OCI-LY3 (cell line): Measurements from ENCODE around the gene CAMK2D.

ENCODE experiments used
- H2AFZ ChIP-seq: fragments of 200-600, 300-600 bp; shearing (Covaris generic); 2 replicates; pipeline ENCODE4 v1.6.0; 2014; ENCODE audit warnings: antibody characterized with exemption, low read depth, low read length
- H3K27ac ChIP-seq: fragments of 200-600, 300-600 bp; sonication (generic); 2 replicates; pipeline ENCODE4 v1.5.1; 2014; ENCODE audit warnings: mild to moderate bottlenecking, low read length, moderate library complexity, mixed read lengths
- H3K27me3 ChIP-seq: fragments of 200-600, 300-600 bp; sonication (generic); 2 replicates; pipeline ENCODE4 v1.6.1; 2014; ENCODE audit warnings: low read depth, low read length, mixed read lengths
- H3K36me3 ChIP-seq: fragments of 200-600, 300-600 bp; sonication (generic); replicated peaks from 2 replicates; pipeline ENCODE3; 2014; ENCODE audit warnings: low read depth, low read length, mixed read lengths
- H3K4me1 ChIP-seq: fragments of 300-600, 200-600 bp; sonication (generic); 2 replicates; pipeline ENCODE4 v1.6.1; 2014; ENCODE audit warnings: low read length, mixed read lengths
- H3K4me2 ChIP-seq: fragments of 200-600, 300-600 bp; sonication (generic); 2 replicates; pipeline ENCODE4 v1.6.1; 2014; ENCODE audit warnings: low read length, mixed read lengths
- H3K4me3 ChIP-seq: fragments of 300-600, 200-600 bp; sonication (generic); 2 replicates; pipeline ENCODE4 v1.5.1; 2014; ENCODE audit warnings: antibody characterized with exemption, mild to moderate bottlenecking, low read length, moderate library complexity
- H3K79me2 ChIP-seq: fragments of 300-600, 200-600 bp; shearing (Covaris generic); 2 replicates; pipeline ENCODE4 v1.6.1; 2014; ENCODE audit warnings: mild to moderate bottlenecking, low read length, mixed read lengths
- H3K9ac ChIP-seq: fragments of 300-600, 200-600 bp; shearing (Covaris generic); 2 replicates; pipeline ENCODE4 v1.6.0; 2014; ENCODE audit warnings: mild to moderate bottlenecking, low read length, moderate library complexity
- H3K9me3 ChIP-seq: fragments of 200-600, 300-600 bp; shearing (Covaris generic); 2 replicates; pipeline ENCODE4 v1.6.1; 2014; ENCODE audit warnings: low read length, mixed read lengths; ENCODE audit not compliant: insufficient read depth
- H4K20me1 ChIP-seq: fragments of 200-600, 300-600 bp; sonication (generic); 2 replicates; pipeline ENCODE4 v1.6.1; 2016; ENCODE audit warnings: low read length, mixed read lengths; ENCODE audit not compliant: insufficient read depth
- EZH2phosphoT487 ChIP-seq: fragments of 200-600 bp; shearing (Covaris generic); IDR thresholded peaks from 2 replicates; pipeline ENCODE4 v1.6.1; 2018; ENCODE audit warnings: antibody characterized with exemption, mixed run types, low read depth
- TF ChIP-seq, protein P1 (sequence below): fragments of 200-600, 300-600 bp; sonication (generic); IDR thresholded peaks from 2 replicates; pipeline ENCODE4 v1.5.1; 2014; ENCODE audit warnings: antibody characterized with exemption, low read length, low read depth

Gene CAMK2D

DNA sequence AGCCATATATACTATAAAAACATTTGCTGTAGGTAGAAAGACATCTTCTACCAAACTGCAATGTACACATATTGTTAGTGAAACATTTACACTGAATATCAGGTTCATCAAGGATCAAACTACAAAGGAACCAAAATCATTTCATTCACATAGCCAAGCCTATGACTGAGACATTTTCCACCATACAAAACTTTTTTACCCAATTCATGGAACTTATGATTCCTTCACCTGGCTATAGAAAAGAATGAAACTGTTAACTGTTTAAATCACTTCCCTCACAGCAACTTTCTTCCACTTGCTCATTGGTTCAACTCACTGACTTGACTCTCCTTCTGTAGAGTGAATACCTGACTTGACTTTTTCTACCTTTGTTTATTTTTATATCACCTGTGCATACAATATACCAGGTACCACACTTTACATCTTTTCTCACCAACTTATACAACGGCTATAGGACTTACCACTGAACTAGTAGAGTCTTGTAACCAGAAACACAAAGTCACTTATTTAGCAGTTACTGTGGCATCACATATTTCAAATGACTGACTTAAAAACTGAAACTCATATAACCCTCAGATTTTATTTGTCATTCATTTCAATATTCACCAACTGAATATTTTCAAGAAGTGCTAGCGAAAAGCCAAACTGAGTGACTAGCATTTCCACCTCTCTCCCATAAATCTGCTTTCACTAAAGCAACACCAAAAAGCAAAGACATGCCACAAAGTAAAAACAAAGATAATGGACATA lies 30.9 kb downstream of the CAMK2D start:
- Histone ChIP-seq H3K9me3 (no peaks in the 10 kb centered on the region), H3K9ac (no peak overlapping the region), H3K27me3 (no peaks in the 10 kb centered on the region), H3K4me3 (no peak overlapping the region), H3K27ac (no peak overlapping the region), H3K4me1 (no peaks in the 10 kb centered on the region), H2AFZ (no peak overlapping the region), H4K20me1 (no peaks in the 10 kb centered on the region), H3K4me2 (no peak overlapping the region), H3K36me3 (no peaks in the 10 kb centered on the region), H3K79me2 (no peaks in the 10 kb centered on the region)
- no peak for TF ChIP-seq EZH2phosphoT487
- TF ChIP-seq, protein P1, sequence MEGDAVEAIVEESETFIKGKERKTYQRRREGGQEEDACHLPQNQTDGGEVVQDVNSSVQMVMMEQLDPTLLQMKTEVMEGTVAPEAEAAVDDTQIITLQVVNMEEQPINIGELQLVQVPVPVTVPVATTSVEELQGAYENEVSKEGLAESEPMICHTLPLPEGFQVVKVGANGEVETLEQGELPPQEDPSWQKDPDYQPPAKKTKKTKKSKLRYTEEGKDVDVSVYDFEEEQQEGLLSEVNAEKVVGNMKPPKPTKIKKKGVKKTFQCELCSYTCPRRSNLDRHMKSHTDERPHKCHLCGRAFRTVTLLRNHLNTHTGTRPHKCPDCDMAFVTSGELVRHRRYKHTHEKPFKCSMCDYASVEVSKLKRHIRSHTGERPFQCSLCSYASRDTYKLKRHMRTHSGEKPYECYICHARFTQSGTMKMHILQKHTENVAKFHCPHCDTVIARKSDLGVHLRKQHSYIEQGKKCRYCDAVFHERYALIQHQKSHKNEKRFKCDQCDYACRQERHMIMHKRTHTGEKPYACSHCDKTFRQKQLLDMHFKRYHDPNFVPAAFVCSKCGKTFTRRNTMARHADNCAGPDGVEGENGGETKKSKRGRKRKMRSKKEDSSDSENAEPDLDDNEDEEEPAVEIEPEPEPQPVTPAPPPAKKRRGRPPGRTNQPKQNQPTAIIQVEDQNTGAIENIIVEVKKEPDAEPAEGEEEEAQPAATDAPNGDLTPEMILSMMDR = no peak

DNA sequence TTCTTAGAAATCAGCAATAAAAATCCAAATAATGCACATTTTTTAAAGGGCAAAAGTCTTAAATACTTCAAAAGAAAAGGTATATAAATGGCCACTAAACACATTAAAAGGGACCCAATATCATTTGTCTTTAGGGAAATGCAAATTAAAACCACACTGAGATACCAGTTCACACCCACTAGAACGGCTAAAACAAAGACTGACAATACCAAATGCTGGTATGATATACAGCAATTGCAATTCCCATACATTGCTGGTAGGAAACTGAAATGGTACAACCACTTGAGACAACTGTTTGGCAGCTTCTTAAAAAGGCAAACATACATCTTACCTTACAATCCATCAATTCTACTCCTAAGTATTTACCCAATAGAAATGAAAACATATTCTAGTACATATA lies 33.7 kb downstream of the CAMK2D start:
- Histone ChIP-seq H3K36me3 (no peaks in the 10 kb centered on the region), H3K79me2 (no peaks in the 10 kb centered on the region), H2AFZ (no peak overlapping the region), H3K4me1 (no peaks in the 10 kb centered on the region), H4K20me1 (no peaks in the 10 kb centered on the region), H3K4me2 (no peak overlapping the region), H3K4me3 (no peak overlapping the region), H3K9ac (no peak overlapping the region), H3K27ac (no peak overlapping the region), H3K27me3 (no peaks in the 10 kb centered on the region), H3K9me3 (no peaks in the 10 kb centered on the region)
- no peak for TF ChIP-seq EZH2phosphoT487
- TF ChIP-seq, protein P1 = no peak

DNA sequence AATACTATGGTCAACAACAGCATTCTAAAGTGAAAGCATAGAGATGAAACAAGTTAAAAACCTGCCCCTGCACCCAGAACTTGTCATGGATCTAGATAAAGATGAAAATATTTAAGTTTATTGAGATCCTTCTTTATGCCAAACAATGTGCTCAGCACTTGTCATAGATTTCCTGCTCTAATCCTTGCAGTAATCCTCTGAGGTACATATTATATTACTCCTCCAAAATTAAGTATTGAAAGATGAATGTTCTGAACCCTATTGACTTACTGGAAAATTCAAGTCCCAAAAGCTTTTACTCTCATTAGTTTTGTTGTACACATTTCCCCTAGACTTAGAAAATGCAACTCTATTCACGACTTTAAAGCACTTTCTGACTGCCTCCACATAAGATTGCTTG lies 35.6 kb downstream of the CAMK2D start:
- Histone ChIP-seq H3K27me3 (no peaks in the 10 kb centered on the region), H3K79me2 (no peaks in the 10 kb centered on the region), H3K4me2 (no peak overlapping the region), H3K36me3 (no peaks in the 10 kb centered on the region), H4K20me1 (no peaks in the 10 kb centered on the region), H3K4me3 (no peak overlapping the region), H3K27ac (no peak overlapping the region), H2AFZ (no peak overlapping the region), H3K9ac (no peak overlapping the region), H3K9me3 (no peaks in the 10 kb centered on the region), H3K4me1 (no peaks in the 10 kb centered on the region)
- TF ChIP-seq EZH2phosphoT487 = no peak
- TF ChIP-seq, protein P1 = no peak

DNA sequence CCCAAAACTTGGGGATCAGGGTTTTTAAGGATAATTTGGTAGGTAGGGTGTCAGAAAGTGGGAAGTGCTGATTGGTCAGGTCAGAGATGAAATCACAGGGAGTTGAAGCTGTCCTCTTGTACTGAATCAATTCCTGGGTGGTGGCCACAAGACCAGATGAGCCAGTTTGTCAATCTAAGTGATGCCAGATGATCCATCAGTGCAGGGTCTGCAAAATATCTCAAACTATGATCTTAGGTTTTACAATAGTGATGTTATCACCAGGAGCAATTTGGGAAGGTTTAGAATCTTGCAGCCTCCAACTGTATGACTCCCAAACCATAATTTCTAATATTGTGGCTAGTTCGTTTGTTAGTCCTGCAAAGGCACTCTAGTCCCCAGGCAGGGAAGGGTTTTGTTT lies 43.3 kb downstream of the CAMK2D start:
- H2AFZ ChIP-seq = no peak overlapping the region
- H3K4me2 ChIP-seq = no peak overlapping the region
- TF ChIP-seq, protein P1 = no peak
- TF ChIP-seq EZH2phosphoT487 = no peak
- H3K4me1 ChIP-seq = no peaks in the 10 kb centered on the region
- H3K79me2 ChIP-seq = no peaks in the 10 kb centered on the region
- no peak overlapping the region for H3K27ac ChIP-seq
- H3K36me3 ChIP-seq = no peaks in the 10 kb centered on the region
- H4K20me1 ChIP-seq = no peaks in the 10 kb centered on the region
- no peaks in the 10 kb centered on the region for H3K27me3 ChIP-seq
- H3K9ac ChIP-seq = no peak overlapping the region
- H3K9me3 ChIP-seq = no peaks in the 10 kb centered on the region
- no peak overlapping the region for H3K4me3 ChIP-seq
